ENCODE results near the gene SCT. TPM values are rescaled to one million over a fixed set of nuclear protein-coding genes. Genes with fewer than 3 reads are reported as not detected.

Gene SCT
- total RNA-seq, 1 donor from 2014 or later, result not detected

Other genes starting within 250 kb of the SCT start
- 0.83 TPM for gene PKP3, start 233.0 kb downstream of the SCT start, total RNA-seq
- gene SIGIRR, start 212.2 kb downstream of the SCT start, total RNA-seq, result 33.3 TPM
- 0.38 TPM for gene ANO9, start 185.2 kb downstream of the SCT start, total RNA-seq
- gene PTDSS2, start 176.9 kb downstream of the SCT start, total RNA-seq, result 24.9 TPM
- gene RNH1, start 119.9 kb downstream of the SCT start, total RNA-seq, result 158 TPM
- gene HRAS, start 91.6 kb downstream of the SCT start, total RNA-seq, result 75.9 TPM
- gene LRRC56, start 89.7 kb downstream of the SCT start, total RNA-seq, result 0.38 TPM
- 0.40 TPM for gene LMNTD2, start 66.4 kb downstream of the SCT start, total RNA-seq
- 2.6 TPM for gene RASSF7, start 66.2 kb downstream of the SCT start, total RNA-seq
- gene PHRF1, start 50.7 kb downstream of the SCT start, total RNA-seq, result 20.9 TPM
- 9.7 TPM for gene IRF7, start 11.2 kb downstream of the SCT start, total RNA-seq
- gene CDHR5, start 2.2 kb downstream of the SCT start, total RNA-seq, result not detected
- 0.81 TPM for gene DRD4, start 10.1 kb upstream of the SCT start, total RNA-seq
- gene DEAF1, start 68.0 kb upstream of the SCT start, total RNA-seq, result 21.3 TPM
- 15.5 TPM for gene TMEM80, start 68.6 kb upstream of the SCT start, total RNA-seq
- gene EPS8L2, start 79.0 kb upstream of the SCT start, total RNA-seq, result 2.3 TPM
- 92.4 TPM for gene TALDO1, start 120.3 kb upstream of the SCT start, total RNA-seq
- gene GATD1, start 150.3 kb upstream of the SCT start, total RNA-seq, result 38.7 TPM
- gene CEND1, start 162.9 kb upstream of the SCT start, total RNA-seq, result 0.65 TPM
- 4.7 TPM for gene SLC25A22, start 171.1 kb upstream of the SCT start, total RNA-seq
- 12.1 TPM for gene PIDD1, start 178.1 kb upstream of the SCT start, total RNA-seq
- gene RPLP2, start 182.8 kb upstream of the SCT start, total RNA-seq, result 781 TPM
- gene PNPLA2, start 191.7 kb upstream of the SCT start, total RNA-seq, result 209 TPM
- 12.2 TPM for gene CRACR2B, start 200.7 kb upstream of the SCT start, total RNA-seq
- 625 TPM for gene CD151, start 205.8 kb upstream of the SCT start, total RNA-seq
- gene POLR2L, start 215.3 kb upstream of the SCT start, total RNA-seq, result 202 TPM
- 27.9 TPM for gene TSPAN4, start 215.7 kb upstream of the SCT start, total RNA-seq